HCEC 1CT (cell line): ENCODE results near the gene STAM.
A peak's percentile ranks its signal among the peaks of the same experiment; 100 is the strongest.

Experiments
- DNase-seq: peaks from one replicate; pipeline ENCODE4 v3.0.0-alpha.2; 2017

The STAM gene

GRCh38 chr10:17734432-17735080, 90.6 kb downstream of the STAM start:
- DNase-seq = no peak

DNA sequence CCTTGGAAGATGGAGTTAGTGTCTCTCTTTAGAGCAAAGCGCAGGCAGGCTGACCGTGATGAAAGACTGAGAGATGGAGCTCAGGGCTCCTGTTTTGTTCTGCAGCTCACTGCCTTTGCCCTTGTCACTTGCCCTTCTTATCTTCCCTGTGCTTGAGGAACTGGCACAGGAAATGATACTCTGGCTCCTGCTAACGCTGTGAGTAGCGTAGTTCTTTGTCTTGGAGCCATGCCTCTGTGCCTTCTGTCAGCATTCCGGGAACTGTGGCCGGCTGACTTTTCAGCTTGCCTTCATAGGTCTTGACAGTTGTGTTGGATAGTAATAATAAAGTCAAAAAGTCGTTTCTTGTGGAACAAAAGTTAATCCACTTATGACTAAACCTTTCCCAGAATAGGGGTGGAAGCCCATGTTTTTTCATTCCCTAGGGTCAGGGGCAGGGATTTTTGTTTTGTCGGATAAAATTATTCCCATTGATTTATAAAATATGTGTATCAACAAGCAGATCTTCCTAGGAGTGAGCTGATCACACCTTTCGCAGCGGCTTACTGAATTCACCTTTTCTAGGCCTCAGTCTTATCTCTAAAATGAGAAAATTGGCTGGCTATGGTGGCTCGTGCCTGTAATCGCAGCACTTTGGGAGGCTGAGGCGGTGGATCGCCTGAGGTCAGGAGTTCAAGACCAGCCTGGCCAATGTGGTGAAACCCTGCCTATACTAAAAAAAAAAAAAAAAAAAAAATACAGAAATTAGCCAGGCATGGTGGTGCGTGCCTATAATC, 91.4 kb downstream of the STAM start:
- DNase-seq = no peak

DNA sequence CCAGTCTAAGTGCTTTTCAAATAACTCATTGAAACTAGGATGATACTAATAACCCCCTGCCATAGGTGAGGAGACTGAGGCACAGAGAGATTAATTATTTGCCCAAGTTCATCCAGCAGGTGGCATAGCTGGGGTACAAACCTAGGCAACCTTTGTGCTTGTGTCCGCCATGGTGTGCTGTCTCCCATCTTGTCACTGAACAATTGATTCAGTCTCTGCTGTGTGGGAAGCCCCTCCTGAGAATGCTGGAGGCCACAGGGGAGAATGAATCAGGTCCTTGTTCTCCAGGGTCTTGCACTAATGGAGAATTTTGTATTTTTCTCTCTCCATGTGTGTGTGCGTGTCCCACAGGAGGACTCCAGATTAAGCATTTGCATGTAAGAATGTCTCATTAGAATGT, 92.3 kb downstream of the STAM start:
- no peak for DNase-seq

- DNase-seq = peak; percentile 61
These were observed 93.3 kb downstream of the STAM start for GRCh38 chr10:17737027-17737965.

DNA sequence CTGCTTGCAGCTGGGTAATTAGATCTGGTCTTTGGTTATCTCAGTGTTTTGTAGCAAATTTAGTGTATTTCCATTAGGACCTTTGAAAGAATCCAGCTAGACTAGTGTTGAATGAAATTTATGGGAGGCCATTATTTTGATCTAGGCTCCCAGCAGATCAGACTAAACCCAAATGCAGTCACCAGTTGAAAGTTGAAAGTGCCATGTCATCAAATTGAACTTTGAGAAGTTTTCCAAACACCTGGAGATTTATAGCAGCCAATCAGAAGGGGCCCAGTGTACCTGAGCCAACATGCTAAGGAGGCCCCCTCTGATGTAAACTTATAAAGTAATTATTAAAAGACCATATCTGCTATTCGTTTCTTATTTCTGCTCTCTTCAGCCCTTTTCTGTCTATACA, 96.7 kb downstream of the STAM start:
- no peak for DNase-seq

- peak; percentile 22 for DNase-seq
These were observed 99.0 kb downstream of the STAM start for GRCh38 chr10:17742918-17743317.

- DNase-seq = no peak
These were observed 99.5 kb downstream of the STAM start for GRCh38 chr10:17743437-17743836.

DNA sequence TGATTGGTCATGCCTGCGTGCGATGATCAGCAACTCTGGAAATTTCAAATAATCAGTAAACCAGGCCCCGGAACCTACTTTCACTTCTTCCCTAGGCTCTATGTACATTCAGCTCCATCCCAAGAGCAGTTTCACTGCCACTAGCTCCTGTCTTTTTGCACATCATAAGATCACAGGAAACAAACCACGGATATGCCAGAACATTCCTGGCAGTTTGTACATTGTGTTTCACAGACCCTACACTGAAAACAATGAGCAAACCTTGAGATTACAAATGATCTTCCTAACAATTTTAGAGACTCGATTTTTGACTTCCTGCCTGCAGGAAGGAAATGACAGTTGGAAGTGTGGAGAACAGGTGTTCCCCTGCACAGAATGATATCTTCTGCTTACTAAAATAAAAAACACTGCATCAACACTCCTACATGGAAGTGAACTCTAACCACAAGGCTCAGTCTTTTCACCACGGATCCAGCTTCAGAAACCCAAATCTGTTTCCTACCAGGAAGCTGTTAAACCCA, 100.5 kb downstream of the STAM start:
- no peak for DNase-seq

DNA sequence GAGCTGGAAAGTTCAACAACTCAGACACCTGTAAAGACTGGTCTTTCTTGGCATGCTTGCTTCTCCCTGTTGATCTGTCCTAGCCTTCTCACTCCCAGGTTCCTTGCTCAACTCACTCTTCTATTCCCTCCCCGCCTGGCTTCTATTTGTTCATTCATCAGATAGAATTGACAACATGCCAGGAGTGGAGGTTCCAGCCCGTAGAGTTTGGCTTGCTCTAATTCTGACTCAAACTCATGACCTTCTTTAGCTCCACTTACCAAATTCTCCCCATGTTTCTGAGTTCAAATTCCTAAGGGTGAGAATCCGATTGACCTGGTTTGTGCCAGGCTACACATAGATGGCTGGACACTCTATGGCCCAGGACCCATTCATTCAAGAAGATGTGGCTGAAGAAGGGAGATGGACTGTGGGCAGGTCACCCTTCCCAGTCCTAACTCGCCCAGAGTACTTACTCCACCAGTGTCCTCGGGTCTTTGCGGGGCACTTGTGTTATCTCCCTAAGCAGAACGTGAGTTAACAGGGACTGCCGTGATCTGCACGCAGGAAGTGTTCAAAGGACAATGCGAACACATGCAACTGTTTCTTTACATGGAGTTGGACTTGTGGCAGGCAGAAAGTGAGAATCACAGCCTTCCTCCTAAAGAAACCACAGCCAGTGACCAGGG, 104.1 kb downstream of the STAM start:
- peak; percentile 5 for DNase-seq

- DNase-seq = no peak
These were observed 105.9 kb downstream of the STAM start for GRCh38 chr10:17749890-17750289.

DNA sequence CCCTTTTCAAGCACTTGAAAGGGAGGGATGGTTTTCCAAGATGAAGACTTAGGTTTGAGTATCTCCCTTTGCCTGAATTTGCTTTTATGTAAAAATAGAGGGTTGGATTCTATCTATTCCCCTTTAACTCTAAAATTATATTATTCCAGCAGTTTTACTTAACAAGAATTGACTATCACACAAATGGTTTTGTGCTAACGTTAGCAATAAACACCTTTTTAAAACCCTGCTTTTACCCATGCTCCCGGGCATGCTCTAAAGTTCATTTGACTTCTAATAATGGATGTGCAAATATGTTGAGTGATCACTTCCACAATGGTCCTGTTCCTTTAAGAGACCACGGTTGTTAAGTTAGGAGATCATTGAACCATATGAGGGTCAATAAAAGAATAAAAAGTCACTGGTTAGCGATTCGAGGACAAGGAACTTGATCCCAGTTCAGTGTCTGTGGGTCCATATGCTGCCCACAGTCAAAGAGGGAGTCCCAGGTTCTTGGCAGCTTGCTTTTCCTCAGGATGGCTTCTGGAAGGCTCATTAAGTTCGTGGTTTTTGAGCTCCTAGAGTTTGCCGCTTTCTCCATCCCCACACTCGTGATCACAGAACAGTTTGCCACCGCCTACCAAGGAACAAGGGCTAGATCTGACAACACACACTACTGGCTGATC, 108.0 kb downstream of the STAM start, which contains the start of gene TMEM236:
Gene TMEM236 (plus strand): TSS at position 421 of the 665 bp plus-strand sequence. CDS start 95 bp downstream, at position 516.
- no peak for DNase-seq

DNA sequence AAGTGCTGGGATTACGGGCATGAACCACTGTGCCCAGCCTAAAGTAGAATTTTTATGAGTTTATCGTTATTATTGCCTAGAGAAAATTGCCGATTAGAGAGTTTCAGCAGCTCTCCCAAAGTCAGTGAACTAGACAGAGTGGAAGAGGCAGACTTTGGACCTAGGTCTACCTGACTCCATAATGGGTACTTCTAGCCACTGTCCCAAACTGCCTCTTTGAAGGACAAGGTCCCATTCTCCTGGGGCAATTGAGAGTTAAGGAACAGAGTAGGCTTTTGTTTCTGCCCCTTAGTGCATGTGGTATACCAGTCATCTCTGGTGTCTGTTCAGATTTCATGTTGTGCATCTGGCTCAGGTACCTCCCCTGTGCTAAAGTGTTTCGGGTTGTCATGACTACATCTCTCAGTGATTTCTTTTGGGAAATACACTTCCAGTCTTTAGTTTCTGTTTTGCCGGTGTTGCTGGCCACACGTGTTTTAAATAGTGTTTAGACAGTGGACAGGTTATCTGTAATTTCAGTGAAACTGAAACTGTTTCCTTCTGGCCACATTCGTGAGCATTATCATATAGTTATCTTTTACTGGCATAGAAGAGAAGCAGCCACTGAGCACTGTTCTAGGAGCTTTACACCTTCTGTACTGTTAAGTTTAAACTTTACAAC, 112.7 kb downstream of the STAM start:
- no peak for DNase-seq

GRCh38 chr10:17758200-17758599, 114.2 kb downstream of the STAM start:
- peak; percentile 11 for DNase-seq

GRCh38 chr10:17758896-17759295, 114.9 kb downstream of the STAM start:
- no peak for DNase-seq

DNA sequence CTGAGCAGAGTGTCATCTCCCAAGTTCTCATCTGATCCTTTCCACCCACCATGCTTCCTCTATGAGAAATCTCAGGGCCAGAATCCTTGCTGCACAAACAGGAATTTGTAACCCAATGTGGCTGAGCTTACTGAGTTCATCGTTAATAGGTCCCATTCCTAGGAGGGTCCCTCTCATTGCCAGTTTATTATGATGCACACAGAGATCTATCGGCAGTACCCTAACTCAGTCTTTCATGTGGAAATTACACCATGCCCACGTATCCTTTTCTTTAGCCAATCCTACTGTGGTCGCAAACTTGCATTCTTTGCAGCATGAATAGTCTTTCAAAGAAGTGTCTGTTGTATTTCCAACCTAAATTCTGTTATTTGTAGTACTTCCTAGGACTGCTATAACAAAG, 120.2 kb downstream of the STAM start:
- DNase-seq = no peak

DNA sequence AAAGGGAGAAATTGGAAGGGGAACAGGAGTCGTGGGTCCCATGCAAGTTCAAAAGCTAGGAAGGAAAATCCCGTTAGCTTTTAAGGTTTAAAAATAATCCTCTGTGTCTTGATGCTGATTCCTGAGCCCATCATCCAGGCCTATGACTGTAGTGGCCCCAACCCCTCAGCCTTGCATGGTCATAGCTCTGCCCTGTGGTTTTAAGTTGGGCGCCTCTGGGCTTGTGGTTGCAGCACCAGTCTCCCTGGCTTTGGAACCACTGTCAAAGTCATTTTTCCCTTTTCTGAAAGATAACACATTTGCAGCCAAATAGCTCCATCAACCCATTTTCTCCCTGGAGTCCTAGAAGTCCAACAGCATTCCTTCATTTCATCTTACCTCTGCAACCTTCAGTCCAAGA, 121.7 kb downstream of the STAM start:
- no peak for DNase-seq
